Loucy (cell line): ENCODE measurements around the gene CNNM1.

Source experiments
- EZH2phosphoT487 ChIP-seq: fragments of 200-600 bp; IDR thresholded peaks from 2 replicates; pipeline ENCODE4 v1.6.1; 2018; ENCODE audit warnings: antibody characterized with exemption, mild to moderate bottlenecking, moderate library complexity, borderline replicate concordance
- TF ChIP-seq, protein P1 (sequence below): fragments of 200-600 bp; sonication (generic); conservative IDR thresholded peaks from 2 replicates; pipeline ENCODE4 v1.5.1; 2014; ENCODE audit warnings: mild to moderate bottlenecking, antibody characterized with exemption, low read length

DNA sequence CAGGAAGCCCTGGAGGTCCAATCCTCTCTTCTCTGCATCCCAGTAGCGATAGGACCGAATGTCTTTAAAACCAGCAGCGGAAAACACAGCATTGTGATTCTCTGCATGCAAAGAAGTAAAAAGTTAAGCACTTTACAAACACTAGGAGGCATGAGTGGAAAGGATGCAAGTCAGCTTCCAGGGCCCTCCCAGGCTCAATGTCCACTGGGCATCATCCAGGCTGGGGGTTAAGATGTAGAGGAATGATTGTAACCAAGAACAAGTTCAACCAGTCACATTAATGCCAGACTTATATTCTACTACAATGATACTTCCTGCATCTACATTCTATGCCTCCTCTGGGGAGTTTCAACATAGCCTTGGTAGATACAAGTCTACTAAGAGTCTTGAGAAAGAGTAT is 77.0 kb downstream of the CNNM1 start:
- TF ChIP-seq, protein P1, sequence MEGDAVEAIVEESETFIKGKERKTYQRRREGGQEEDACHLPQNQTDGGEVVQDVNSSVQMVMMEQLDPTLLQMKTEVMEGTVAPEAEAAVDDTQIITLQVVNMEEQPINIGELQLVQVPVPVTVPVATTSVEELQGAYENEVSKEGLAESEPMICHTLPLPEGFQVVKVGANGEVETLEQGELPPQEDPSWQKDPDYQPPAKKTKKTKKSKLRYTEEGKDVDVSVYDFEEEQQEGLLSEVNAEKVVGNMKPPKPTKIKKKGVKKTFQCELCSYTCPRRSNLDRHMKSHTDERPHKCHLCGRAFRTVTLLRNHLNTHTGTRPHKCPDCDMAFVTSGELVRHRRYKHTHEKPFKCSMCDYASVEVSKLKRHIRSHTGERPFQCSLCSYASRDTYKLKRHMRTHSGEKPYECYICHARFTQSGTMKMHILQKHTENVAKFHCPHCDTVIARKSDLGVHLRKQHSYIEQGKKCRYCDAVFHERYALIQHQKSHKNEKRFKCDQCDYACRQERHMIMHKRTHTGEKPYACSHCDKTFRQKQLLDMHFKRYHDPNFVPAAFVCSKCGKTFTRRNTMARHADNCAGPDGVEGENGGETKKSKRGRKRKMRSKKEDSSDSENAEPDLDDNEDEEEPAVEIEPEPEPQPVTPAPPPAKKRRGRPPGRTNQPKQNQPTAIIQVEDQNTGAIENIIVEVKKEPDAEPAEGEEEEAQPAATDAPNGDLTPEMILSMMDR, result peak; percentile 22; the same call in 1 of the 2 replicates
- TF ChIP-seq EZH2phosphoT487, result no peak
